ENCODE results near the gene MED13L.

Gene MED13L

GRCh38 chr12:116265351-116266147 is 11.9 kb downstream of the MED13L start:
- Histone ChIP-seq H3K9me3 (ENCODE audit: insufficient read depth, low read length) (no peaks in the 10 kb centered on the region), H3K27me3 (ENCODE audit: insufficient read depth, insufficient read length) (no peaks in the 10 kb centered on the region), H3K9ac (ENCODE audit: insufficient read length, low read depth) (no peak overlapping the region), H3K4me3 (ENCODE audit: insufficient read length, low read depth) (no peak overlapping the region), H3K36me3 (ENCODE audit: insufficient read depth, insufficient read length, low read length) (no peaks in the 10 kb centered on the region), H3K4me1 (ENCODE audit: insufficient read depth, insufficient read length) (no peaks in the 10 kb centered on the region)
- TF ChIP-seq ZNF274 (IDR thresholded peaks at IDR 0.05; ENCODE audit: low read depth, low read length), result no peak
- no peak for TF ChIP-seq SUZ12 (IDR thresholded peaks at IDR 0.05; ENCODE audit: extremely low read depth, insufficient read depth, insufficient read length)
- TF ChIP-seq YY1 (IDR thresholded peaks at IDR 0.05; ENCODE audit: insufficient read depth, insufficient read length), result no peak
- no peak for DNase-seq (ENCODE audit: low read depth, low spot score)

DNA sequence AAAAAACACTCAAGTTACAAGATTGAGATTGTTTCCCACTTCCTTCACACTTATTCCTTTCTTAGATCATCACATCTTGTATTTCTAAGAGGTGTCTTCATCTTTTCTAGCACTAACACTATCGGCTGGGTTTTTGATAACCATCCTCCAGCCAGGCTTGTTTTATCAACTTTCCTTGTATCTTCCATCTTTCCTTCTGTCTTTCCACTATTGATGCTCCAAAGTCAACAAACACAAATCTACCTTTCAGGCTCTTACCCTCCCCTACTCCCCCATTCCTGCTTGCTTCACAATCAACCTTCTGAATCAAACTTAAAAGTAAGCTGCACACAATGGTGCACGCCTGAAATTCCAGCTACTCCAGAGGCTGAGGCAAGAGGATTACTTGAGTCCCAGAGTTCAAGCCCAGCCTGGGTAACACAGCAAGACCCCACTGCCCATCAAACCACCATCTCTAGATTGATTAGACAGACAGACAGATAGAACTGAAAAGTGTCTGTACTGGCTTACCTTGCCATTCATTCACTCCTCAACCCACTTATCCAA is 12.9 kb downstream of the MED13L start:
- no peak for DNase-seq (ENCODE audit: low read depth, low spot score)
- H3K36me3 ChIP-seq (ENCODE audit: insufficient read depth, insufficient read length, low read length), result no peaks in the 10 kb centered on the region
- H3K27me3 ChIP-seq (ENCODE audit: insufficient read depth, insufficient read length), result no peaks in the 10 kb centered on the region
- no peak overlapping the region for H3K9ac ChIP-seq (ENCODE audit: insufficient read length, low read depth)
- H3K9me3 ChIP-seq (ENCODE audit: insufficient read depth, low read length), result no peaks in the 10 kb centered on the region
- H3K4me3 ChIP-seq (ENCODE audit: insufficient read length, low read depth), result no peak overlapping the region
- no peaks in the 10 kb centered on the region for H3K4me1 ChIP-seq (ENCODE audit: insufficient read depth, insufficient read length)
- TF ChIP-seq SUZ12 (IDR thresholded peaks at IDR 0.05; ENCODE audit: extremely low read depth, insufficient read depth, insufficient read length), result no peak
- no peak for TF ChIP-seq YY1 (IDR thresholded peaks at IDR 0.05; ENCODE audit: insufficient read depth, insufficient read length)
- TF ChIP-seq ZNF274 (IDR thresholded peaks at IDR 0.05; ENCODE audit: low read depth, low read length), result no peak

DNA sequence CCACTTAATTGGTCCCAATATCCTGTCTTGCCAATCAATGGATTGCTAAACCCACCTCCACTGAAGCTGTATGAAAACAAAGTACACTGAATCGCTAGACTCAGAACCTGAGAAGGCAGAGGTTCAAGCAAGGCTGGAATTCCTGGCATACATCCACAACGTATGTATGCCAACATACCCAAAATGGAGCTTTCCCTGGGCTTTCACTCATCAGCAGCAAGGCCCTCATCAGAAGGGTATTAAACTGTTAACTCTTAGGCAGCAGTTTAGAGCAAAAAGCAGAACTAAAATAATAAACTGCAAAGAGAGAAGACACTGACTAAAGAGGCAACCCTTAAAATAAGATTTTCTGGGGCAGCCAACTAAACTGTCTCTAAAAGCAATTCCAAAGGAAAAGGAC is 13.6 kb downstream of the MED13L start:
- no peak for DNase-seq (ENCODE audit: low read depth, low spot score)
- Histone ChIP-seq H3K4me3 (ENCODE audit: insufficient read length, low read depth) (no peak overlapping the region), H3K36me3 (ENCODE audit: insufficient read depth, insufficient read length, low read length) (no peaks in the 10 kb centered on the region), H3K4me1 (ENCODE audit: insufficient read depth, insufficient read length) (no peaks in the 10 kb centered on the region), H3K27me3 (ENCODE audit: insufficient read depth, insufficient read length) (no peaks in the 10 kb centered on the region), H3K9ac (ENCODE audit: insufficient read length, low read depth) (no peak overlapping the region), H3K9me3 (ENCODE audit: insufficient read depth, low read length) (no peaks in the 10 kb centered on the region)
- no peak for TF ChIP-seq YY1 (IDR thresholded peaks at IDR 0.05; ENCODE audit: insufficient read depth, insufficient read length)

DNA sequence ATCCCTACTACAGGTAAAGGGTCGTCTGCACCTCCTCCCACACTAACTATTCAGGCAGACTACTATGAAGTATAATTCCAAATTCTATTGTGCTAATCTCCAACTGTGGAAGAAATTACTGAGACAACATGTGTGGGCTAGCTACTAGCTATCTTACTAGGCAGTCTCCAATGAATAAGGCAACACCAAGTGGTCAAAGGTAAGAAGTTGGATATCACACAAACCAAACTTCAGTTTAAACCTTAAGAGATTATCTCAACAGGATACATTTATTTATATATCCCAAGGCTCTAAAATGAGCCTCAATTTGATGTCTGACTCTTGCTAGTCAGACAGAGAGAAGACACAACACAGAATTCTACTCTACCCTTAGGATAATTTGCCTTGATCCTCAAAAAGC is 14.1 kb downstream of the MED13L start:
- no peak overlapping the region for H3K4me3 ChIP-seq (ENCODE audit: insufficient read length, low read depth)
- H3K27me3 ChIP-seq (ENCODE audit: insufficient read depth, insufficient read length), result no peaks in the 10 kb centered on the region
- DNase-seq (ENCODE audit: low read depth, low spot score), result no peak
- no peak overlapping the region for H3K9ac ChIP-seq (ENCODE audit: insufficient read length, low read depth)
- H3K9me3 ChIP-seq (ENCODE audit: insufficient read depth, low read length), result no peaks in the 10 kb centered on the region
- TF ChIP-seq SUZ12 (IDR thresholded peaks at IDR 0.05; ENCODE audit: extremely low read depth, insufficient read depth, insufficient read length) (no peak), ZNF274 (IDR thresholded peaks at IDR 0.05; ENCODE audit: low read depth, low read length) (no peak)
- no peaks in the 10 kb centered on the region for H3K36me3 ChIP-seq (ENCODE audit: insufficient read depth, insufficient read length, low read length)
- no peaks in the 10 kb centered on the region for H3K4me1 ChIP-seq (ENCODE audit: insufficient read depth, insufficient read length)

DNA sequence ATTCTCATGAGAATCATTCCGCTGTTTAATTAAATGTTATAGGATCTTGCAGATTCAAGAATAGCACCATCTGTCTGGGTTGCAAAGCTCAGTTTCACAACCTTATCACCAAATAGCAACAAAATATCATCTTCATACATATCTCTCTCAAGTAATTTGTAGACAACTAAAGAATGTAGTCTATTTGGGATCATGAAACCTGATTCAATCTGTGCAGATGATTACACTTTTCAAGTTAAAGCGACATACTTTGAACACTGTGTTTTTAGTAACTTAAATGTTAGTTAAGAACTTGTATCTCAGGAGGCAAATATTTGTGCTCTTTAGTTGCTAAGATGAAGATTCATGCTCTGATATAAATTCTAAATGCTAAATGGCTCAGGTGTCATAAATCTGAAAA is 14.8 kb downstream of the MED13L start:
- no peak for TF ChIP-seq YY1 (IDR thresholded peaks at IDR 0.05; ENCODE audit: insufficient read depth, insufficient read length)
- TF ChIP-seq ZNF274 (IDR thresholded peaks at IDR 0.05; ENCODE audit: low read depth, low read length), result no peak
- TF ChIP-seq SUZ12 (IDR thresholded peaks at IDR 0.05; ENCODE audit: extremely low read depth, insufficient read depth, insufficient read length), result no peak
- Histone ChIP-seq H3K9me3 (ENCODE audit: insufficient read depth, low read length) (no peaks in the 10 kb centered on the region), H3K9ac (ENCODE audit: insufficient read length, low read depth) (no peak overlapping the region), H3K36me3 (ENCODE audit: insufficient read depth, insufficient read length, low read length) (no peaks in the 10 kb centered on the region), H3K4me3 (ENCODE audit: insufficient read length, low read depth) (no peak overlapping the region), H3K27me3 (ENCODE audit: insufficient read depth, insufficient read length) (no peaks in the 10 kb centered on the region), H3K4me1 (ENCODE audit: insufficient read depth, insufficient read length) (no peaks in the 10 kb centered on the region)
- no peak for DNase-seq (ENCODE audit: low read depth, low spot score)

DNA sequence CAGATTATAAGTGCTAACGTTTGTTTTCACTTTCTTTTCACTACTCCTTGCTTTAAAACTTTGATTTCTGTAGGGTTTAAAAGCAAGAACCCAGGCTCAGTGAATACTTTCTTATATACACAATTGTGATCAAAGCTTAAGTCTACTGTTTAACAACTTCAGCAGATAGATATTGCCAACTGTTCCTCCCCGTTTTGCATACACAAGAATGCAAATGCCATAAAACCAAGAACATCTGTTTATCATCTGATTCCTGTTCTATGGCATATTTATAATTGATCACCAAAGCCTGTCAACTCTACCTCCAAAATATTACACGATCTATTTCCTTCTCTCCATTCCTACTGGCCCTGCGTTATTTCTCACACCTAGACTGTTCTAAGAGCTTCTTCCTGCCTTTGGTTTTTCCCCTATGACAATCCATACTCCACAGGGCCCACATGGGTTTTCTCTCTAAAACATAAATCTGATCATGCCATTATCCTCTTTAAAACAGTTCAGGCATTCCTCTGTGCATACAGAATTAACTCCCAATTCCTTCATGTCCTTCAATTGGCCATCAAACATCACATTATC is 15.9 kb downstream of the MED13L start:
- TF ChIP-seq SUZ12 (IDR thresholded peaks at IDR 0.05; ENCODE audit: extremely low read depth, insufficient read depth, insufficient read length) (no peak), ZNF274 (IDR thresholded peaks at IDR 0.05; ENCODE audit: low read depth, low read length) (no peak), YY1 (IDR thresholded peaks at IDR 0.05; ENCODE audit: insufficient read depth, insufficient read length) (no peak)
- H3K9ac ChIP-seq (ENCODE audit: insufficient read length, low read depth), result no peak overlapping the region
- no peaks in the 10 kb centered on the region for H3K4me1 ChIP-seq (ENCODE audit: insufficient read depth, insufficient read length)
- H3K4me3 ChIP-seq (ENCODE audit: insufficient read length, low read depth), result no peak overlapping the region
- H3K27me3 ChIP-seq (ENCODE audit: insufficient read depth, insufficient read length), result no peaks in the 10 kb centered on the region
- H3K36me3 ChIP-seq (ENCODE audit: insufficient read depth, insufficient read length, low read length), result no peaks in the 10 kb centered on the region
- H3K9me3 ChIP-seq (ENCODE audit: insufficient read depth, low read length), result no peaks in the 10 kb centered on the region
- no peak for DNase-seq (ENCODE audit: low read depth, low spot score)

GRCh38 chr12:116259800-116260577 is 17.5 kb downstream of the MED13L start:
- Histone ChIP-seq H3K9me3 (ENCODE audit: insufficient read depth, low read length) (no peaks in the 10 kb centered on the region), H3K27me3 (ENCODE audit: insufficient read depth, insufficient read length) (no peaks in the 10 kb centered on the region), H3K9ac (ENCODE audit: insufficient read length, low read depth) (no peak overlapping the region), H3K4me1 (ENCODE audit: insufficient read depth, insufficient read length) (no peaks in the 10 kb centered on the region), H3K4me3 (ENCODE audit: insufficient read length, low read depth) (no peak overlapping the region), H3K36me3 (ENCODE audit: insufficient read depth, insufficient read length, low read length) (no peaks in the 10 kb centered on the region)
- TF ChIP-seq YY1 (IDR thresholded peaks at IDR 0.05; ENCODE audit: insufficient read depth, insufficient read length) (no peak), ZNF274 (IDR thresholded peaks at IDR 0.05; ENCODE audit: low read depth, low read length) (no peak), SUZ12 (IDR thresholded peaks at IDR 0.05; ENCODE audit: extremely low read depth, insufficient read depth, insufficient read length) (no peak)
- DNase-seq (ENCODE audit: low read depth, low spot score), result no peak

Data from NT2/D1 (cell line).